Measurements from ENCODE around the gene STOX2.

STOX2 gene

GRCh38 chr4:184028561-184029374, 123.7 kb downstream of the STOX2 start:
- peak in 1 of 2 donors; percentile 25 for DNase-seq
- no peak overlapping the region for H3K4ac ChIP-seq (ENCODE audit: low read depth, low read length)

DNA sequence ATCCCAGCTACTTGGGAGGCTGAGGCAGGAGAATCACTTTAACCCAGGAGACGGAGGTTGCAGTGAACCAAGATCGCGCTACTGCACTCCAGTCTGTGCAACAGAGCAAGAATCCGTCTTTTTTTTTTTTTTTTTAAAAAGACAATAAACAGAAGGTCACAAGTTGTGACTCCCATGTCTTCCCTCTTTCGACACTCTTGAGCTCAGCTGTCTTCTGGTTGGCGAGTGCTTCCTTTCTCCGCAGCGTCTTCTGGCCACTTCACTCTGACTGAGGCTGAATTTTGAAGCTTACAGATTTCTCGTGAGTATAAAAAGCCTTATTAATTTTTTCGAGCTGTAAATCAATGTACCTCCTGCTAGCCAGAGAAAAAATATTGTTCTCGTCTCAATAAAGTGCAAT, 124.9 kb downstream of the STOX2 start:
- no peak overlapping the region for H4K12ac ChIP-seq (ENCODE audit: low read depth, low read length)
- no peaks in the 10 kb centered on the region for H3K79me2 ChIP-seq (ENCODE audit: control insufficient read depth, insufficient read depth, low read length, poor library complexity)
- H3K14ac ChIP-seq (ENCODE audit: low read length), result no peak overlapping the region
- H4K91ac ChIP-seq (ENCODE audit: low read depth, low read length), result no peak overlapping the region
- no peak overlapping the region for H4K8ac ChIP-seq (ENCODE audit: low read depth, low read length)
- H3K36me3 ChIP-seq (ENCODE audit: control insufficient read depth in 1 of 2, insufficient read depth in 2 of 2, low read length in 2 of 2), result no peaks in the 10 kb centered on the region
- no peak overlapping the region for H3K18ac ChIP-seq (ENCODE audit: low read length)
- no CpG with 5 or more reads among the region's 11 CpGs for WGBS (ENCODE audit: extremely low coverage, insufficient coverage, insufficient read length)
- no peak overlapping the region for H3K4me2 ChIP-seq (ENCODE audit: low read length)
- no peaks in the 10 kb centered on the region for H3K27me3 ChIP-seq (ENCODE audit: insufficient read depth, low read length)
- no peak overlapping the region for H2BK120ac ChIP-seq (ENCODE audit: insufficient read depth, low read length, poor library complexity)
- no peak overlapping the region for H2AK5ac ChIP-seq (ENCODE audit: low read length)
- H3K9me3 ChIP-seq (ENCODE audit: insufficient read depth, low read depth, low read length), result no peaks in the 10 kb centered on the region
- H3K23ac ChIP-seq (ENCODE audit: low read length), result no peak overlapping the region
- H3K79me1 ChIP-seq (ENCODE audit: low read length), result no peaks in the 10 kb centered on the region
- H3K4me3 ChIP-seq (ENCODE audit: low read depth, low read length), result no peak overlapping the region
- no peak overlapping the region for H2AFZ ChIP-seq (ENCODE audit: insufficient read depth, low read length, poor library complexity)
- H2BK12ac ChIP-seq (ENCODE audit: low read length), result no peak overlapping the region
- no peaks in the 10 kb centered on the region for H3K4me1 ChIP-seq (ENCODE audit: control insufficient read depth in 1 of 2, insufficient read depth in 2 of 2, low read length in 2 of 2)
- no peak overlapping the region for H3K9ac ChIP-seq (ENCODE audit: low read length)
- no peak overlapping the region for H3K27ac ChIP-seq (ENCODE audit: low read depth, low read length)
- no peak overlapping the region for H3K4ac ChIP-seq (ENCODE audit: low read depth, low read length)
- no peak overlapping the region for H2BK5ac ChIP-seq (ENCODE audit: low read depth, low read length, poor library complexity)
- DNase-seq, result no peak

More at GRCh38 chr4:184028561-184029374, 123.7 kb downstream of the STOX2 start:
- H3K9ac ChIP-seq (ENCODE audit: low read length), result no peak overlapping the region
- no peak overlapping the region for H2AK5ac ChIP-seq (ENCODE audit: low read length)
- no peaks in the 10 kb centered on the region for H3K9me3 ChIP-seq (ENCODE audit: insufficient read depth, low read depth, low read length)
- no peaks in the 10 kb centered on the region for H3K27me3 ChIP-seq (ENCODE audit: insufficient read depth, low read length)
- H3K14ac ChIP-seq (ENCODE audit: low read length), result no peak overlapping the region
- H3K23ac ChIP-seq (ENCODE audit: low read length), result no peak overlapping the region
- no peaks in the 10 kb centered on the region for H3K36me3 ChIP-seq (ENCODE audit: control insufficient read depth in 1 of 2, insufficient read depth in 2 of 2, low read length in 2 of 2)
- no peaks in the 10 kb centered on the region for H3K79me1 ChIP-seq (ENCODE audit: low read length)
- H2BK12ac ChIP-seq (ENCODE audit: low read length), result no peak overlapping the region
- no peaks in the 10 kb centered on the region for H3K4me1 ChIP-seq (ENCODE audit: control insufficient read depth in 1 of 2, insufficient read depth in 2 of 2, low read length in 2 of 2)
- no peak overlapping the region for H2BK5ac ChIP-seq (ENCODE audit: low read depth, low read length, poor library complexity)
- H4K91ac ChIP-seq (ENCODE audit: low read depth, low read length), result no peak overlapping the region
- no peak overlapping the region for H3K4me2 ChIP-seq (ENCODE audit: low read length)
- no peaks in the 10 kb centered on the region for H3K79me2 ChIP-seq (ENCODE audit: control insufficient read depth, insufficient read depth, low read length, poor library complexity)
- no peak overlapping the region for H4K12ac ChIP-seq (ENCODE audit: low read depth, low read length)
- WGBS (ENCODE audit: extremely low coverage, insufficient coverage, insufficient read length), result no CpG with 5 or more reads among the region's 18 CpGs
- no peak overlapping the region for H3K18ac ChIP-seq (ENCODE audit: low read length)
- H4K8ac ChIP-seq (ENCODE audit: low read depth, low read length), result no peak overlapping the region
- H2AFZ ChIP-seq (ENCODE audit: insufficient read depth, low read length, poor library complexity), result no peak overlapping the region
- no peak overlapping the region for H3K4me3 ChIP-seq (ENCODE audit: low read depth, low read length)
- no peak overlapping the region for H2BK120ac ChIP-seq (ENCODE audit: insufficient read depth, low read length, poor library complexity)
- no peak overlapping the region for H3K27ac ChIP-seq (ENCODE audit: low read depth, low read length)

DNA sequence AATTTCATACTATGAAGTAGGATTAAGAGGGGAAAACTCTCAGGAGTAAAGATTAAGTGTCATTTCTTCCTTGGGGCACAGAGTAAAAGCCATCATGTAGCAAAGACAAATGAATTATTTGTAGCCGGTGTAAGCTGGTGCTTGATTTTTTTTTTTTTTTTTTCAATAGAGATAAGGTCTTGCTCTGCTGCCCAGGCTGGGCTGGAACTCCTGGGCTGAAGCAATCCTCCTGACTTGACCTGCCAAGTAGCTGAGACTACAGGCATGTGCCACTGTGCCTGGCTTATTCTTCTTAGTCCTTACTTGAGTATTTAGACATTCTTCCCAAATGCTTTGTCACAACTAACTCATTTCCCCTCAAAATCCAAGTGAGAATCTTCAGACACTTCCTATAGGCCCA, 125.7 kb downstream of the STOX2 start:
- Histone ChIP-seq H3K27ac (ENCODE audit: low read depth, low read length) (no peak overlapping the region), H4K8ac (ENCODE audit: low read depth, low read length) (no peak overlapping the region), H3K4me3 (ENCODE audit: low read depth, low read length) (no peak overlapping the region), H2BK12ac (ENCODE audit: low read length) (no peak overlapping the region), H2AFZ (ENCODE audit: insufficient read depth, low read length, poor library complexity) (no peak overlapping the region), H3K18ac (ENCODE audit: low read length) (no peak overlapping the region), H2AK5ac (ENCODE audit: low read length) (no peak overlapping the region), H2BK5ac (ENCODE audit: low read depth, low read length, poor library complexity) (no peak overlapping the region), H3K23ac (ENCODE audit: low read length) (no peak overlapping the region), H4K91ac (ENCODE audit: low read depth, low read length) (no peak overlapping the region), H2BK120ac (ENCODE audit: insufficient read depth, low read length, poor library complexity) (no peak overlapping the region), H3K4ac (ENCODE audit: low read depth, low read length) (no peak overlapping the region), H3K79me2 (ENCODE audit: control insufficient read depth, insufficient read depth, low read length, poor library complexity) (no peaks in the 10 kb centered on the region), H3K79me1 (ENCODE audit: low read length) (no peaks in the 10 kb centered on the region), H3K9ac (ENCODE audit: low read length) (no peak overlapping the region), H3K14ac (ENCODE audit: low read length) (no peak overlapping the region), H3K4me1 (ENCODE audit: control insufficient read depth in 1 of 2, insufficient read depth in 2 of 2, low read length in 2 of 2) (no peaks in the 10 kb centered on the region), H4K12ac (ENCODE audit: low read depth, low read length) (no peak overlapping the region), H3K36me3 (ENCODE audit: control insufficient read depth in 1 of 2, insufficient read depth in 2 of 2, low read length in 2 of 2) (no peaks in the 10 kb centered on the region), H3K27me3 (ENCODE audit: insufficient read depth, low read length) (no peaks in the 10 kb centered on the region), H3K4me2 (ENCODE audit: low read length) (no peak overlapping the region), H3K9me3 (ENCODE audit: insufficient read depth, low read depth, low read length) (no peaks in the 10 kb centered on the region)
- DNase-seq, result no peak
- WGBS (ENCODE audit: extremely low coverage, insufficient coverage, insufficient read length), result no CpG with 5 or more reads among the region's 1 CpG

- no peak overlapping the region for H3K14ac ChIP-seq (ENCODE audit: low read length)
- no peak overlapping the region for H2BK120ac ChIP-seq (ENCODE audit: insufficient read depth, low read length, poor library complexity)
- WGBS (ENCODE audit: extremely low coverage, insufficient coverage, insufficient read length), result no CpG with 5 or more reads among the region's 6 CpGs
- H3K4me3 ChIP-seq (ENCODE audit: low read depth, low read length), result no peak overlapping the region
- no peaks in the 10 kb centered on the region for H3K9me3 ChIP-seq (ENCODE audit: insufficient read depth, low read depth, low read length)
- H3K79me2 ChIP-seq (ENCODE audit: control insufficient read depth, insufficient read depth, low read length, poor library complexity), result no peaks in the 10 kb centered on the region
- no peak overlapping the region for H3K4ac ChIP-seq (ENCODE audit: low read depth, low read length)
- no peak overlapping the region for H4K12ac ChIP-seq (ENCODE audit: low read depth, low read length)
- no peak overlapping the region for H2BK12ac ChIP-seq (ENCODE audit: low read length)
- no peak overlapping the region for H2AFZ ChIP-seq (ENCODE audit: insufficient read depth, low read length, poor library complexity)
- H3K23ac ChIP-seq (ENCODE audit: low read length), result no peak overlapping the region
- H3K27ac ChIP-seq (ENCODE audit: low read depth, low read length), result no peak overlapping the region
- H2BK5ac ChIP-seq (ENCODE audit: low read depth, low read length, poor library complexity), result no peak overlapping the region
- no peak overlapping the region for H3K4me2 ChIP-seq (ENCODE audit: low read length)
- no peak overlapping the region for H3K18ac ChIP-seq (ENCODE audit: low read length)
- DNase-seq, result no peak
- no peaks in the 10 kb centered on the region for H3K27me3 ChIP-seq (ENCODE audit: insufficient read depth, low read length)
- H3K36me3 ChIP-seq (ENCODE audit: control insufficient read depth in 1 of 2, insufficient read depth in 2 of 2, low read length in 2 of 2), result no peaks in the 10 kb centered on the region
- no peak overlapping the region for H4K91ac ChIP-seq (ENCODE audit: low read depth, low read length)
- no peak overlapping the region for H3K9ac ChIP-seq (ENCODE audit: low read length)
- no peaks in the 10 kb centered on the region for H3K4me1 ChIP-seq (ENCODE audit: control insufficient read depth in 1 of 2, insufficient read depth in 2 of 2, low read length in 2 of 2)
- no peak overlapping the region for H4K8ac ChIP-seq (ENCODE audit: low read depth, low read length)
- H3K79me1 ChIP-seq (ENCODE audit: low read length), result no peaks in the 10 kb centered on the region
- H2AK5ac ChIP-seq (ENCODE audit: low read length), result no peak overlapping the region
Measured at GRCh38 chr4:184032091-184032490, 127.0 kb downstream of the STOX2 start.
